PC-9 (cell line): ENCODE data around the gene NINL. TPM values are rescaled to one million over a fixed set of nuclear protein-coding genes. Genes with fewer than 3 reads are reported as not detected.

Experiments
- BruUV-seq: library from RNA; stranded (reverse); fragments of 400-500 nt; replicated peaks from 2 replicates; lab custom pipeline; 2021; lab: Mats Ljungman, UMichigan
- CTCF ChIA-PET: fragments of 300-600 bp; sonication (Branson Sonifier 250); formaldehyde crosslinking; loops from one replicate; lab custom pipeline; 2022; ENCODE audit warnings: antibody characterized with exemption; lab: Charles Lee
- POLR2A ChIA-PET: fragments of 300-600 bp; sonication (Branson Sonifier 250); formaldehyde crosslinking; loops from one replicate; lab custom pipeline; 2022; ENCODE audit warnings: antibody characterized with exemption; ENCODE audit not compliant: unreplicated experiment; lab: Charles Lee
- DNase-seq, 2 experiments: peaks; one replicate each; pipeline versions ENCODE4 v3.0.0 to v3.0.0-alpha.2; 2015 to 2022; ENCODE audit warnings: mixed read lengths in 1 of 2
- H2AFZ ChIP-seq: fragments of 200-600 bp; sonication (generic); 2 replicates; pipeline ENCODE4 v1.8.1; 2017; ENCODE audit warnings: antibody characterized with exemption
- H3F3A ChIP-seq: fragments of 200-600 bp; sonication (generic); 2 replicates; pipeline ENCODE4 v1.8.1; 2017; ENCODE audit warnings: antibody characterized with exemption, mild to moderate bottlenecking, low read depth; ENCODE audit not compliant: insufficient read depth
- H3K27ac ChIP-seq: fragments of 200-600 bp; sonication (generic); 2 replicates; pipeline ENCODE4 v1.6.1; 2016; ENCODE audit warnings: mixed run types
- H3K27me3 ChIP-seq: fragments of 200-600 bp; sonication (generic); 2 replicates; pipeline ENCODE4 v1.6.1; 2016; ENCODE audit warnings: low read depth, mixed run types; ENCODE audit not compliant: insufficient read depth
- H3K36me3 ChIP-seq: fragments of 200-600 bp; sonication (generic); 2 replicates; pipeline ENCODE4 v1.6.1; 2016; ENCODE audit warnings: low read depth, mixed run types
- H3K4me1 ChIP-seq: fragments of 200-600 bp; sonication (generic); replicated peaks from 2 replicates; pipeline ENCODE4 v1.6.1; 2016; ENCODE audit warnings: mixed run types; ENCODE audit not compliant: insufficient read depth
- H3K4me2 ChIP-seq: fragments of 200-600 bp; sonication (generic); 2 replicates; pipeline ENCODE4 v1.6.1; 2017; ENCODE audit warnings: mixed run types
- H3K4me3 ChIP-seq: fragments of 200-600 bp; sonication (generic); 2 replicates; pipeline ENCODE4 v1.6.1; 2016; ENCODE audit warnings: mixed run types
- H3K79me2 ChIP-seq: fragments of 200-600 bp; sonication (generic); 2 replicates; pipeline ENCODE4 v1.6.1; 2017; ENCODE audit warnings: low read depth, mixed run types
- H3K9me2 ChIP-seq: fragments of 200-600 bp; sonication (generic); 2 replicates; pipeline ENCODE4 v1.8.1; 2017; ENCODE audit warnings: mild to moderate bottlenecking; ENCODE audit not compliant: insufficient read depth
- H3K9me3 ChIP-seq: fragments of 200-600 bp; sonication (generic); 2 replicates; pipeline ENCODE4 v1.8.1; 2016; ENCODE audit warnings: low read depth; ENCODE audit not compliant: insufficient read depth
- H4K20me1 ChIP-seq: fragments of 200-600 bp; sonication (generic); 2 replicates; pipeline ENCODE4 v1.8.1; 2017; ENCODE audit not compliant: insufficient read depth
- EZH2 ChIP-seq: fragments of 200-600 bp; sonication (generic); IDR thresholded peaks from 2 replicates; pipeline ENCODE4 v1.8.0; 2017; ENCODE audit warnings: antibody characterized with exemption, low read depth
- intact Hi-C: fragments of 100-400 bp; cut with micrococcal nuclease; formaldehyde crosslinking; loops from one replicate; pipeline ENCODE4 v1.10.0; 2022; ENCODE audit not compliant: unreplicated experiment
- total RNA-seq: library from RNA; stranded (reverse); gene quantifications from 2 replicates; pipeline ENCODE4 v1.2.3, GENCODE V29; 2021
- TF ChIP-seq, protein P1 (sequence below): fragments of 200-600 bp; sonication (generic); conservative IDR thresholded peaks from 2 replicates; pipeline ENCODE4 v1.6.1; 2017; ENCODE audit warnings: mixed run types, antibody characterized with exemption, mild to moderate bottlenecking, moderate library complexity

The NINL gene
- total RNA-seq, 1 experiment from 2014 or later, result 19.6 TPM

GRCh38 chr20:25464501-25465242 lies 120.7 kb downstream of the NINL start:
- H3K9me2 ChIP-seq, result no peaks in the 10 kb centered on the region
- no TSS peak for BruUV-seq
- CTCF ChIA-PET, result no interaction called here
- intact Hi-C loops, result no loop called here
- no peak overlapping the region for H2AFZ ChIP-seq
- TF ChIP-seq, protein P1, sequence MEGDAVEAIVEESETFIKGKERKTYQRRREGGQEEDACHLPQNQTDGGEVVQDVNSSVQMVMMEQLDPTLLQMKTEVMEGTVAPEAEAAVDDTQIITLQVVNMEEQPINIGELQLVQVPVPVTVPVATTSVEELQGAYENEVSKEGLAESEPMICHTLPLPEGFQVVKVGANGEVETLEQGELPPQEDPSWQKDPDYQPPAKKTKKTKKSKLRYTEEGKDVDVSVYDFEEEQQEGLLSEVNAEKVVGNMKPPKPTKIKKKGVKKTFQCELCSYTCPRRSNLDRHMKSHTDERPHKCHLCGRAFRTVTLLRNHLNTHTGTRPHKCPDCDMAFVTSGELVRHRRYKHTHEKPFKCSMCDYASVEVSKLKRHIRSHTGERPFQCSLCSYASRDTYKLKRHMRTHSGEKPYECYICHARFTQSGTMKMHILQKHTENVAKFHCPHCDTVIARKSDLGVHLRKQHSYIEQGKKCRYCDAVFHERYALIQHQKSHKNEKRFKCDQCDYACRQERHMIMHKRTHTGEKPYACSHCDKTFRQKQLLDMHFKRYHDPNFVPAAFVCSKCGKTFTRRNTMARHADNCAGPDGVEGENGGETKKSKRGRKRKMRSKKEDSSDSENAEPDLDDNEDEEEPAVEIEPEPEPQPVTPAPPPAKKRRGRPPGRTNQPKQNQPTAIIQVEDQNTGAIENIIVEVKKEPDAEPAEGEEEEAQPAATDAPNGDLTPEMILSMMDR, result no peak
- no peak for TF ChIP-seq EZH2
- H3K4me2 ChIP-seq, result no peak overlapping the region
- H3K9me3 ChIP-seq, result no peaks in the 10 kb centered on the region
- no peaks in the 10 kb centered on the region for H3F3A ChIP-seq
- H3K79me2 ChIP-seq, result no peaks in the 10 kb centered on the region
- no peaks in the 10 kb centered on the region for H3K36me3 ChIP-seq
- H4K20me1 ChIP-seq, result no peaks in the 10 kb centered on the region
- H3K4me3 ChIP-seq, result no peak overlapping the region
- no peaks in the 10 kb centered on the region for H3K4me1 ChIP-seq
- no peak overlapping the region for H3K27ac ChIP-seq
- DNase-seq, result no peak
- POLR2A ChIA-PET, result no interaction called here
- H3K27me3 ChIP-seq, result no peaks in the 10 kb centered on the region

GRCh38 chr20:25461786-25462545 lies 123.4 kb downstream of the NINL start:
- no peak for DNase-seq
- no peaks in the 10 kb centered on the region for H3K4me1 ChIP-seq
- POLR2A ChIA-PET, result no interaction called here
- no peaks in the 10 kb centered on the region for H4K20me1 ChIP-seq
- CTCF ChIA-PET, result no interaction called here
- BruUV-seq, result no TSS peak
- intact Hi-C loops, result no loop called here
- no peaks in the 10 kb centered on the region for H3K27me3 ChIP-seq
- no peak overlapping the region for H2AFZ ChIP-seq
- H3F3A ChIP-seq, result no peaks in the 10 kb centered on the region
- no peak overlapping the region for H3K4me2 ChIP-seq
- no peaks in the 10 kb centered on the region for H3K9me3 ChIP-seq
- no peaks in the 10 kb centered on the region for H3K79me2 ChIP-seq
- H3K36me3 ChIP-seq, result no peaks in the 10 kb centered on the region
- H3K4me3 ChIP-seq, result no peak overlapping the region
- no peak overlapping the region for H3K27ac ChIP-seq
- no peaks in the 10 kb centered on the region for H3K9me2 ChIP-seq
- TF ChIP-seq, protein P1, result no peak
- TF ChIP-seq EZH2, result no peak

DNA sequence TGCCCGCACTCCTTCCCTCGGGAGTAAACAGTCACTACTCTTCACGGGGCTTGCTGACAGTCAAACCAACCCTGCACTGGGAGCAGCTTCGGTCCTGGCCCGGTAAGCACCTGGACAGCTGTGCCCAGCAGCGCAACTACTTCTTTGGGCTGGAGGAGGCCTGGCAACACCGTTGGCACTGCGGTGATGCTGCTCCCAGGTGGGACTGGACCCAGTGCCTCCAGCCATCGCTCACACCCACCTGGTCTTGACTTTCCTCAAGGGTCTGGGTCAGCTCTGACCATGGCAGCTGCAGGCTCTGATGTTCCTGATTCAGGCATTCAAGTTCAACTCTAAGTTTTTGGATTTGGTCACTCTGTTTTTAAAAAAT lies 124.1 kb downstream of the NINL start:
- TF ChIP-seq, protein P1, result no peak
- TF ChIP-seq EZH2, result no peak
- H3K27ac ChIP-seq, result no peak overlapping the region
- H3K79me2 ChIP-seq, result no peaks in the 10 kb centered on the region
- H3K9me2 ChIP-seq, result no peaks in the 10 kb centered on the region
- H3K4me1 ChIP-seq, result no peaks in the 10 kb centered on the region
- DNase-seq, result no peak
- no peak overlapping the region for H2AFZ ChIP-seq
- H3K9me3 ChIP-seq, result no peaks in the 10 kb centered on the region
- CTCF ChIA-PET, result no interaction called here
- intact Hi-C loops, result no loop called here
- no peaks in the 10 kb centered on the region for H3F3A ChIP-seq
- no peaks in the 10 kb centered on the region for H4K20me1 ChIP-seq
- POLR2A ChIA-PET, result no interaction called here
- H3K4me3 ChIP-seq, result no peak overlapping the region
- H3K27me3 ChIP-seq, result no peaks in the 10 kb centered on the region
- no peaks in the 10 kb centered on the region for H3K36me3 ChIP-seq
- no peak overlapping the region for H3K4me2 ChIP-seq
- no TSS peak for BruUV-seq
